ENCODE data around the gene UTP18. TPM values are rescaled to one million over a fixed set of nuclear protein-coding genes. Genes with fewer than 3 reads are reported as not detected.

Gene UTP18
- total and polyA plus RNA-seq, 7 experiments from 2014 or later = 31.1 to 71.6 (median 46.2) TPM

DNA sequence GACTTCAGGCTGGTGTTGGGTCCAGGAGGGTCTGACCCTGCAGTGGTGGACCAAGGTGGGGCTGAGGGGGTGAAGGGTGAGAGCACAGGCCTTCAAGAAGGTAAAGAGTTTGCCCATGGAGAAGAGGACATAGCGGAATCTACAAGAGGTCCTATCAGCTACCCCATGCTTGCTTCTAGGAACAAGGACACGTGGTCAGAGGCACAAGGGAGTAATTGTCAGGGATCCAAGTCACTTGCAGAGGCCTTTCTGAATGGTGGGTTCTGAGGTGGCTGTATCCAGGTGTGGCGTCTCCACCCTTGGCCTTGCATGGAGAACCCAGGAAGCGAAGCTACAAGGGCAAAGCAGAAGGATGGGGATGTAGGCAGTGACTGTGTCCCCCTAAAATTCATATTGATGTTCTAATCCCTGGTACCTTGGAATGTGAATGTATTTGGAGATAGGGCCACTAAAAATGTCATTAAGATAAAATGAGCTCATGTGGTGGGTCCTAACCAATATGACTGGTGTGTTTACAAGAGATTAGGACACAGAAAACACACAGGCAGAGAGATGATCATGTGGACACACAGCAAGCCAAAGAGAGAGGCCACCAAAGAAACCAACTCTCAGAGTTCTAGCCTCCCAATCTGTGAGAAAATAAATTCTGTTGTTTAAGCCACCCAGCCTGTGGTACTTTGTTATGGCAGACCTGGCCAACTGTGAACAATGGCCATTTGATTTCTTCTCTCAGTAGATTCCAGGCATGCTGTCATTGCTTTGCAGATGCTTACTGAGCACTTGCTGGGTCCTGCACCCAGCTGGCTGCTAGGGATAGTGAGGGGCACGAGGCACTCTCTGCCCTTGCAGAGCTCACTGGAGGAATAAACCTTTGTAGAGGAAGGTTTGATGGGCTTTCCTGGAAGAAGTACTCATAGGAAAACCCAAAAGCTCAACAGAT is 75.8 kb downstream of the UTP18 start:
- ChIA-PET POLR2A (no interaction called here), CTCF (no interaction called here)
- Histone ChIP-seq H3K4me1 (ENCODE audit: control insufficient read depth in 2 of 2, insufficient read depth in 2 of 2, low read length in 2 of 2) (no peaks in the 10 kb centered on the region), H3K4me3 (ENCODE audit: low read length) (no peak overlapping the region), H3K9me3 (ENCODE audit: control insufficient read depth in 2 of 3, low read length in 3 of 3) (no peaks in the 10 kb centered on the region), H3K36me3 (ENCODE audit: control insufficient read depth in 2 of 3, insufficient read depth in 3 of 3, low read length in 3 of 3) (no peaks in the 10 kb centered on the region), H3K27ac (ENCODE audit: low read depth, low read length) (no peak overlapping the region), H3K27me3 (ENCODE audit: control insufficient read depth in 2 of 2, insufficient read depth in 2 of 2, low read length in 2 of 2) (no peaks in the 10 kb centered on the region)
- Mint-ChIP-seq H3K27me3 (peaks cover 0 to 7% (median 0%) of the 10 kb centered on the region in 5 donors), H3K4me1 (no peaks in the 10 kb centered on the region), H3K27ac (no peak overlapping the region), H3K9me3 (peaks cover 0 to 2% (median 0%) of the 10 kb centered on the region in 11 donors), H3K36me3 (no peaks in the 10 kb centered on the region), H3K4me3 (no peak overlapping the region)
- intact Hi-C loops (cut with micrococcal nuclease) = no loop called here
- ATAC-seq = no peak
- no peak for DNase-seq

GRCh38 chr17:51341457-51341856 is 81.1 kb downstream of the UTP18 start:
- Histone ChIP-seq H3K4me3 (ENCODE audit: low read length) (no peak overlapping the region), H3K27me3 (ENCODE audit: control insufficient read depth in 2 of 2, insufficient read depth in 2 of 2, low read length in 2 of 2) (no peaks in the 10 kb centered on the region), H3K4me1 (ENCODE audit: control insufficient read depth in 2 of 2, insufficient read depth in 2 of 2, low read length in 2 of 2) (no peaks in the 10 kb centered on the region), H3K9me3 (ENCODE audit: control insufficient read depth in 2 of 3, low read length in 3 of 3) (no peaks in the 10 kb centered on the region), H3K36me3 (ENCODE audit: control insufficient read depth in 2 of 3, insufficient read depth in 3 of 3, low read length in 3 of 3) (no peaks in the 10 kb centered on the region), H3K27ac (ENCODE audit: low read depth, low read length) (no peak overlapping the region)
- DNase-seq (no peak), ATAC-seq (no peak)
- Mint-ChIP-seq H3K27ac (no peak overlapping the region), H3K36me3 (no peaks in the 10 kb centered on the region), H3K4me3 (no peak overlapping the region), H3K27me3 (peaks cover 0 to 16% (median 0%) of the 10 kb centered on the region in 5 donors), H3K4me1 (peaks cover 0 to 3% (median 0%) of the 10 kb centered on the region in 7 donors), H3K9me3 (peaks cover 0 to 2% (median 0%) of the 10 kb centered on the region in 11 donors)
- ChIA-PET POLR2A (no interaction called here), CTCF (no interaction called here)
- intact Hi-C loops (cut with micrococcal nuclease) = no loop called here

DNA sequence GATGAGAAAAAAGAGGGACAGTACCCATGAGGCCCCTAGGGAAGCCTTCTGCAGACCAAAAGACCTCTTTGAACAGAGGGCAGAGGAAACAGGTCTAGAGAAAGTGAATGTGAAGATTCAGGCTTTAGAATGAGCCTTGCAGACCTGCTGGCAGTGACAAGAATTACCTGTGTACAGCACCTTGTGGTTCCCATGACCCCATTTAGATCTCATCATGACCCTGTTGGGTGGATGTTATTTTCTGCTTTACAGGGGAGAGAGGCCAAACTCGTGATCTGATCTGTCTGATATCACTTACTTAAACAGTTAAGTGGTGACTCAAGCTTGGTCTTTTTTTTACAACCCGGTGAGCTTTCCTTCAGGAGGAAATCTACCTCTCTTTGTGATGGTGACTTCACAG is 81.9 kb downstream of the UTP18 start:
- Histone ChIP-seq H3K27me3 (ENCODE audit: control insufficient read depth in 2 of 2, insufficient read depth in 2 of 2, low read length in 2 of 2) (no peaks in the 10 kb centered on the region), H3K36me3 (ENCODE audit: control insufficient read depth in 2 of 3, insufficient read depth in 3 of 3, low read length in 3 of 3) (no peaks in the 10 kb centered on the region), H3K4me1 (ENCODE audit: control insufficient read depth in 2 of 2, insufficient read depth in 2 of 2, low read length in 2 of 2) (no peaks in the 10 kb centered on the region), H3K4me3 (ENCODE audit: low read length) (no peak overlapping the region), H3K27ac (ENCODE audit: low read depth, low read length) (no peak overlapping the region), H3K9me3 (ENCODE audit: control insufficient read depth in 2 of 3, low read length in 3 of 3) (no peaks in the 10 kb centered on the region)
- Mint-ChIP-seq H3K27ac (no peak overlapping the region), H3K4me3 (no peak overlapping the region), H3K27me3 (peaks cover 0 to 16% (median 0%) of the 10 kb centered on the region in 5 donors), H3K9me3 (no peaks in the 10 kb centered on the region), H3K36me3 (no peaks in the 10 kb centered on the region), H3K4me1 (peaks cover 0 to 3% (median 0%) of the 10 kb centered on the region in 7 donors)
- ChIA-PET CTCF (no interaction called here), POLR2A (no interaction called here)
- ATAC-seq = no peak
- intact Hi-C loops (cut with micrococcal nuclease) = no loop called here
- no peak for DNase-seq

DNA sequence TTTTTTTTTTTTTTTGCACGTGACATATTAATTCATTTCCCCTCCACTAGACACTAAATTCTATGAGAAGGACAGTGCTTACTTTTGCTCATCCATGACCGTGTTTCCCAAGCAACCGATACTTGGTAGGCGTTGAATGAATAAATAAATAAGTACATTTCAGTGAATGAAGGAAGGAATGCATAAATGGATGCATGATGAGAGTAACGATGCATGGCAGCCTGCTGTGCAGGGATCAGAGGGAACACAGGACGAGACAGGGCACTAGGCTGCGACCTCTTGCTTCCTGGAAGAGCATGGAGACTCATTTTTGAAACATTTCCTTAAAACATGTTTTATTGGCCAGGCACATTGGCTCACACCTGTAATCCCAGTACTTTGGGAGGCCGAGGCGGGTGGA is 84.2 kb downstream of the UTP18 start:
- peaks cover 0 to 3% (median 0%) of the 10 kb centered on the region in 7 donors for H3K4me1 Mint-ChIP-seq
- CTCF ChIA-PET = no interaction called here

GRCh38 chr17:51346218-51346982 is 86.1 kb downstream of the UTP18 start:
- ChIA-PET CTCF (interaction anchor here (0.8 kb wide), 1 partner anchor 16 kb away, joined by 3 read pairs; no protein-coding TSS in a partner anchor), POLR2A (no interaction called here)
- no peaks in the 10 kb centered on the region for H3K9me3 ChIP-seq (ENCODE audit: control insufficient read depth in 2 of 3, low read length in 3 of 3)
- ATAC-seq = no peak
- no peak overlapping the region for H3K27ac ChIP-seq (ENCODE audit: low read depth, low read length)
- Mint-ChIP-seq H3K27me3 (peaks cover 0 to 24% (median 0%) of the 10 kb centered on the region in 5 donors), H3K27ac (no peak overlapping the region), H3K4me3 (no peak overlapping the region), H3K36me3 (no peaks in the 10 kb centered on the region), H3K9me3 (no peaks in the 10 kb centered on the region), H3K4me1 (peaks cover 0 to 2% (median 0%) of the 10 kb centered on the region in 7 donors)
- H3K4me3 ChIP-seq (ENCODE audit: low read length) = no peak overlapping the region
- H3K27me3 ChIP-seq (ENCODE audit: control insufficient read depth in 2 of 2, insufficient read depth in 2 of 2, low read length in 2 of 2) = no peaks in the 10 kb centered on the region
- no peaks in the 10 kb centered on the region for H3K4me1 ChIP-seq (ENCODE audit: control insufficient read depth in 2 of 2, insufficient read depth in 2 of 2, low read length in 2 of 2)
- H3K36me3 ChIP-seq (ENCODE audit: control insufficient read depth in 2 of 3, insufficient read depth in 3 of 3, low read length in 3 of 3) = no peaks in the 10 kb centered on the region
- intact Hi-C loops (cut with micrococcal nuclease) = no loop called here
- DNase-seq = no peak

More for the DNA sequence above, 84.2 kb downstream of the UTP18 start:
- H3K27me3 ChIP-seq (ENCODE audit: control insufficient read depth in 2 of 2, insufficient read depth in 2 of 2, low read length in 2 of 2) = no peaks in the 10 kb centered on the region
- H3K4me1 ChIP-seq (ENCODE audit: control insufficient read depth in 2 of 2, insufficient read depth in 2 of 2, low read length in 2 of 2) = no peaks in the 10 kb centered on the region
- no peaks in the 10 kb centered on the region for H3K36me3 Mint-ChIP-seq
- DNase-seq (no peak), ATAC-seq (no peak)
- H3K27ac Mint-ChIP-seq = no peak overlapping the region
- POLR2A ChIA-PET = no interaction called here
- H3K9me3 Mint-ChIP-seq = no peaks in the 10 kb centered on the region
- no peaks in the 10 kb centered on the region for H3K36me3 ChIP-seq (ENCODE audit: control insufficient read depth in 2 of 3, insufficient read depth in 3 of 3, low read length in 3 of 3)
- no peak overlapping the region for H3K4me3 ChIP-seq (ENCODE audit: low read length)
- H3K27ac ChIP-seq (ENCODE audit: low read depth, low read length) = no peak overlapping the region
- peaks cover 0 to 19% (median 0%) of the 10 kb centered on the region in 5 donors for H3K27me3 Mint-ChIP-seq
- H3K4me3 Mint-ChIP-seq = no peak overlapping the region
- no peaks in the 10 kb centered on the region for H3K9me3 ChIP-seq (ENCODE audit: control insufficient read depth in 2 of 3, low read length in 3 of 3)
- intact Hi-C loops (cut with micrococcal nuclease) = no loop called here

Measured in naive thymus-derived CD4-positive, alpha-beta T cell (primary cell).